ENCODE data around the gene SHISAL1.

- TF ChIP-seq CTCF (conservative IDR thresholded peaks at IDR 0.05 in 1 of 2, IDR thresholded peaks at IDR 0.05 in 1 of 2; ENCODE audit: extremely low read depth in 1 of 2, insufficient read depth in 1 of 2, low read depth in 1 of 2, low read length in 2 of 2) (no peak), EZH2 (IDR thresholded peaks at IDR 0.05; ENCODE audit: borderline replicate concordance, low read length) (no peak)
Measured at GRCh38 chr22:44267856-44268255, 44.9 kb downstream of the SHISAL1 start.
